ENCODE measurements around the gene CDAN1. TPM values are rescaled to one million over a fixed set of nuclear protein-coding genes. Genes with fewer than 3 reads are reported as not detected.

CDAN1 gene
- total and polyA plus RNA-seq, 2 of the 4 experiments (the other 2 are of a cell fraction): 4.7 to 5.6 TPM

- Histone ChIP-seq H2BK120ac (ENCODE audit: low read depth, low read length) (no peak overlapping the region), H2BK15ac (ENCODE audit: low read depth, low read length) (no peak overlapping the region), H3K14ac (replicated peaks; ENCODE audit: low read depth, low read length) (no peak overlapping the region), H3K9me1 (ENCODE audit: insufficient read depth, low read length) (no peaks in the 10 kb centered on the region; the same call in 1 of the 2 replicates), H3K9me3 (ENCODE audit: control insufficient read depth, insufficient read depth, low read length) (no peaks in the 10 kb centered on the region), H2BK20ac (ENCODE audit: low read depth, low read length) (no peak overlapping the region), H3K79me1 (ENCODE audit: low read depth in 1 of 2, low read length in 2 of 2) (peaks cover 0 to 8% of the 10 kb centered on the region in 2 experiments; a peak in 1 of 4 replicates), H3K9ac (ENCODE audit: low read depth, low read length) (no peak overlapping the region), H3K4me1 (ENCODE audit: control insufficient read depth, insufficient read depth, low read length) (no peaks in the 10 kb centered on the region), H3K4me2 (ENCODE audit: low read depth, low read length) (no peak overlapping the region), H3K56ac (ENCODE audit: extremely low read depth, insufficient read depth, low read length) (no peak overlapping the region), H4K91ac (ENCODE audit: insufficient read depth, low read depth, low read length) (no peak overlapping the region), H4K8ac (ENCODE audit: low read depth in 2 of 2, low read length in 2 of 2) (no peak overlapping the region), H3K27ac (ENCODE audit: insufficient read depth, low read length) (no peak overlapping the region), H3K4ac (ENCODE audit: low read depth, low read length) (no peak overlapping the region), H4K5ac (ENCODE audit: low read depth, low read length) (no peak overlapping the region), H3K23ac (ENCODE audit: low read depth, low read length) (no peak overlapping the region), H4K20me1 (ENCODE audit: insufficient read depth, low read length) (no peaks in the 10 kb centered on the region), H2AK5ac (ENCODE audit: low read depth, low read length) (no peak overlapping the region), H2AK9ac (replicated peaks; ENCODE audit: low read depth, low read length, poor library complexity) (no peak overlapping the region), H3K4me3 (ENCODE audit: insufficient read depth, low read depth, low read length) (no peak overlapping the region), H3K18ac (ENCODE audit: low read depth, low read length) (no peak overlapping the region), H2BK5ac (ENCODE audit: low read depth, low read length, poor library complexity, severe bottlenecking) (no peak overlapping the region), H3K27me3 (ENCODE audit: control insufficient read depth, insufficient read depth, low read length) (no peaks in the 10 kb centered on the region), H3K36me3 (ENCODE audit: control insufficient read depth, insufficient read depth, low read length) (no peaks in the 10 kb centered on the region), H2AFZ (replicated peaks; ENCODE audit: low read length, poor library complexity) (no peak overlapping the region)
- TF ChIP-seq, protein P1, sequence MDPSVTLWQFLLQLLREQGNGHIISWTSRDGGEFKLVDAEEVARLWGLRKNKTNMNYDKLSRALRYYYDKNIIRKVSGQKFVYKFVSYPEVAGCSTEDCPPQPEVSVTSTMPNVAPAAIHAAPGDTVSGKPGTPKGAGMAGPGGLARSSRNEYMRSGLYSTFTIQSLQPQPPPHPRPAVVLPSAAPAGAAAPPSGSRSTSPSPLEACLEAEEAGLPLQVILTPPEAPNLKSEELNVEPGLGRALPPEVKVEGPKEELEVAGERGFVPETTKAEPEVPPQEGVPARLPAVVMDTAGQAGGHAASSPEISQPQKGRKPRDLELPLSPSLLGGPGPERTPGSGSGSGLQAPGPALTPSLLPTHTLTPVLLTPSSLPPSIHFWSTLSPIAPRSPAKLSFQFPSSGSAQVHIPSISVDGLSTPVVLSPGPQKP (IDR thresholded peaks at IDR 0.05; ENCODE audit: borderline replicate concordance, low read depth, low read length): no peak
- TF ChIP-seq FOS (IDR thresholded peaks at IDR 0.05; ENCODE audit: low read depth, low read length) (no peak), NFE2L2 (IDR thresholded peaks at IDR 0.05; ENCODE audit: low read depth, low read length) (no peak), BHLHE40 (IDR thresholded peaks at IDR 0.05; ENCODE audit: low read depth, low read length) (no peak), MAFK (IDR thresholded peaks at IDR 0.05; ENCODE audit: low read depth, low read length) (no peak), CHD1 (IDR thresholded peaks at IDR 0.05; ENCODE audit: low read depth, low read length) (no peak), POLR2A (IDR thresholded peaks at IDR 0.05; ENCODE audit: low read depth, low read length) (no peak), SMC3 (IDR thresholded peaks at IDR 0.05; ENCODE audit: low read depth, low read length) (no peak), RFX5 (IDR thresholded peaks at IDR 0.05; ENCODE audit: low read depth, low read length) (no peak), MXI1 (IDR thresholded peaks at IDR 0.05; ENCODE audit: borderline replicate concordance, low read depth, low read length) (no peak), MAZ (IDR thresholded peaks at IDR 0.05; ENCODE audit: borderline replicate concordance, low read depth, low read length) (no peak)
- TF ChIP-seq, protein P2, sequence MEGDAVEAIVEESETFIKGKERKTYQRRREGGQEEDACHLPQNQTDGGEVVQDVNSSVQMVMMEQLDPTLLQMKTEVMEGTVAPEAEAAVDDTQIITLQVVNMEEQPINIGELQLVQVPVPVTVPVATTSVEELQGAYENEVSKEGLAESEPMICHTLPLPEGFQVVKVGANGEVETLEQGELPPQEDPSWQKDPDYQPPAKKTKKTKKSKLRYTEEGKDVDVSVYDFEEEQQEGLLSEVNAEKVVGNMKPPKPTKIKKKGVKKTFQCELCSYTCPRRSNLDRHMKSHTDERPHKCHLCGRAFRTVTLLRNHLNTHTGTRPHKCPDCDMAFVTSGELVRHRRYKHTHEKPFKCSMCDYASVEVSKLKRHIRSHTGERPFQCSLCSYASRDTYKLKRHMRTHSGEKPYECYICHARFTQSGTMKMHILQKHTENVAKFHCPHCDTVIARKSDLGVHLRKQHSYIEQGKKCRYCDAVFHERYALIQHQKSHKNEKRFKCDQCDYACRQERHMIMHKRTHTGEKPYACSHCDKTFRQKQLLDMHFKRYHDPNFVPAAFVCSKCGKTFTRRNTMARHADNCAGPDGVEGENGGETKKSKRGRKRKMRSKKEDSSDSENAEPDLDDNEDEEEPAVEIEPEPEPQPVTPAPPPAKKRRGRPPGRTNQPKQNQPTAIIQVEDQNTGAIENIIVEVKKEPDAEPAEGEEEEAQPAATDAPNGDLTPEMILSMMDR (conservative IDR thresholded peaks at IDR 0.05; ENCODE audit: low read depth, low read length): no peak
- CTCF ChIA-PET: no interaction called here
- BruUV-seq (replicated peaks): no TSS peak
- DNase-seq: no peak
- intact Hi-C loops (cut with micrococcal nuclease) (loop anchor here (10.0 kb wide), 1 partner anchor 317 kb away; no protein-coding TSS in a partner anchor), in situ Hi-C loops (cut with MboI; ENCODE audit: low sequenced_read_pairs) (no loop called here), dilution Hi-C loops (cut with HindIII; ENCODE audit: low sequenced_read_pairs, unreplicated experiment) (no loop called here)
- no peak for ATAC-seq (ENCODE audit: low read depth)
- POLR2A ChIA-PET (ENCODE audit: unreplicated experiment): no interaction called here
- WGBS, 2 experiments (ENCODE audit: extremely low coverage in 2 of 2, insufficient read length in 1 of 2): no CpG with 5 or more reads among the region's 3 CpGs
These were observed 28.9 kb downstream of the CDAN1 start for GRCh38 chr15:42707873-42708544.

All from IMR-90 (cell line).